IMR-90 (cell line): Measurements from ENCODE around the gene HNRNPUL1.

Experiments
- BHLHE40 ChIP-seq: fragments of 150-350 bp; IDR thresholded peaks from 2 replicates; pipeline ENCODE4 v1.6.1; 2016; ENCODE audit warnings: mild to moderate bottlenecking, low read depth, low read length
- CEBPB ChIP-seq: IDR thresholded peaks from 2 replicates; pipeline ENCODE4 v1.6.1; 2012; ENCODE audit warnings: low read depth, low read length, improper control_type of control experiment
- CHD1 ChIP-seq: IDR thresholded peaks from 2 replicates; pipeline ENCODE4 v1.6.1; 2012; ENCODE audit warnings: low read depth, low read length, improper control_type of control experiment
- CTCF ChIP-seq: conservative IDR thresholded peaks from 2 replicates; pipeline ENCODE4 v1.5.1; 2012; ENCODE audit warnings: mild to moderate bottlenecking, low read depth, low read length, improper control_type of control experiment
- FOS ChIP-seq: fragments of 150-350 bp; IDR thresholded peaks from 2 replicates; pipeline ENCODE4 v1.6.1; 2016; ENCODE audit warnings: low read depth, low read length
- MAFK ChIP-seq: IDR thresholded peaks from 2 replicates; pipeline ENCODE4 v1.6.1; 2012; ENCODE audit warnings: low read depth, low read length, improper control_type of control experiment
- MAZ ChIP-seq: IDR thresholded peaks from 2 replicates; pipeline ENCODE4 v1.6.1; 2012; ENCODE audit warnings: low read depth, mild to moderate bottlenecking, low read length, improper control_type of control experiment, moderate library complexity, borderline replicate concordance
- POLR2A ChIP-seq: IDR thresholded peaks from 2 replicates; pipeline ENCODE4 v1.6.1; 2012; ENCODE audit warnings: mild to moderate bottlenecking, low read depth, low read length
- RAD21 ChIP-seq: IDR thresholded peaks from 2 replicates; pipeline ENCODE4 v1.6.1; 2012; ENCODE audit warnings: low read length, improper control_type of control experiment
- RCOR1 ChIP-seq: IDR thresholded peaks from 2 replicates; pipeline ENCODE4 v1.6.1; 2012; ENCODE audit warnings: mild to moderate bottlenecking, low read length, improper control_type of control experiment; ENCODE audit not compliant: insufficient replicate concordance
- RFX5 ChIP-seq: IDR thresholded peaks from 2 replicates; pipeline ENCODE4 v1.8.0; 2012; ENCODE audit warnings: low read depth, mild to moderate bottlenecking, low read length, moderate library complexity
- SMC3 ChIP-seq: fragments of 150-350 bp; IDR thresholded peaks from 2 replicates; pipeline ENCODE4 v1.6.1; 2016; ENCODE audit warnings: low read depth, mild to moderate bottlenecking, antibody characterized with exemption, low read length, moderate library complexity
- TF ChIP-seq, protein P1 (sequence below): fragments of 150-350 bp; IDR thresholded peaks from 2 replicates; pipeline ENCODE4 v1.6.1; 2016; ENCODE audit warnings: low read depth, mild to moderate bottlenecking, low read length, moderate library complexity, borderline replicate concordance

DNA sequence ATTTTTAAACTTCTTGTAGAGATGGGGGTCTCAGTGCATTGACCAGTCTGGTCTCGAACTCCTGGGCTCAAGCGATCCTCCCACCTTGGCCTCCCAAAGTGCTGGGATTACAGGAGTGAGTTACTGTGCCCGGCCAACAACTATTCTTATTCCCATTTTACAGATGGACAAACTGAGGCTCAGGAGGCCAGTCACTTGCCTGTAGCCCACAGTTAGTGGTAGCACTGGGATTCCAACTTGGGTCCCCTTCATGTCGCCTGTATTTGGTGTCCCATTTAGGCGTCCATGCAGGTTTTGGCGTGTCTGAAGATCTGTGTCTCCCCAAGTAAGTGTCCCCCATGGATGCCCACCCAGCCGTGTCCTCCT is 45.9 kb upstream of the HNRNPUL1 start:
- TF ChIP-seq MAFK (no peak), POLR2A (no peak), CTCF (no peak), MAZ (no peak), RAD21 (no peak), RFX5 (no peak), CEBPB (no peak), CHD1 (no peak), RCOR1 (no peak), FOS (no peak), SMC3 (no peak), BHLHE40 (no peak)
- TF ChIP-seq, protein P1, sequence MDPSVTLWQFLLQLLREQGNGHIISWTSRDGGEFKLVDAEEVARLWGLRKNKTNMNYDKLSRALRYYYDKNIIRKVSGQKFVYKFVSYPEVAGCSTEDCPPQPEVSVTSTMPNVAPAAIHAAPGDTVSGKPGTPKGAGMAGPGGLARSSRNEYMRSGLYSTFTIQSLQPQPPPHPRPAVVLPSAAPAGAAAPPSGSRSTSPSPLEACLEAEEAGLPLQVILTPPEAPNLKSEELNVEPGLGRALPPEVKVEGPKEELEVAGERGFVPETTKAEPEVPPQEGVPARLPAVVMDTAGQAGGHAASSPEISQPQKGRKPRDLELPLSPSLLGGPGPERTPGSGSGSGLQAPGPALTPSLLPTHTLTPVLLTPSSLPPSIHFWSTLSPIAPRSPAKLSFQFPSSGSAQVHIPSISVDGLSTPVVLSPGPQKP: no peak
